HepG2 (cell line): ENCODE data around the gene KCTD18. TPM values are rescaled to one million over a fixed set of nuclear protein-coding genes. Genes with fewer than 3 reads are reported as not detected.

Experiments used
- ATF2 ChIP-seq: sonication (generic); formaldehyde crosslinking; IDR thresholded peaks from 2 replicates; pipeline ENCODE4 v1.4.0; 2020; ENCODE audit warnings: missing genetic modification reagents
- ATM ChIP-seq: fragments of 450-650 bp; IDR thresholded peaks from 2 replicates; pipeline ENCODE4 v1.7.1; 2017; ENCODE audit warnings: mild to moderate bottlenecking, borderline replicate concordance
- CEBPG ChIP-seq: IDR thresholded peaks from 2 replicates; pipeline ENCODE4 v1.6.1; 2016
- CREB1 ChIP-seq, 2 experiments: fragments of 450-650 bp in 1 of 2; IDR thresholded peaks; 2 replicates each; pipeline ENCODE4 v1.6.1; 2016 to 2017; ENCODE audit warnings: control low read depth in 1 of 2, mild to moderate bottlenecking in 1 of 2, missing compliant biosample characterization in 1 of 2, missing genetic modification characterization in 1 of 2
- CSRNP1 ChIP-seq: sonication (generic); formaldehyde crosslinking; IDR thresholded peaks from 2 replicates; pipeline ENCODE4 v1.8.1; 2023; ENCODE audit warnings: mild to moderate bottlenecking, missing genetic modification reagents
- ELK4 ChIP-seq: sonication (generic); formaldehyde crosslinking; IDR thresholded peaks from 2 replicates; pipeline ENCODE4 v1.9.0; 2021; ENCODE audit warnings: missing genetic modification reagents, borderline replicate concordance
- FOXJ3 ChIP-seq: sonication (generic); formaldehyde crosslinking; IDR thresholded peaks from 2 replicates; pipeline ENCODE4 v1.4.0; 2020; ENCODE audit warnings: missing genetic modification reagents, mild to moderate bottlenecking, borderline replicate concordance
- KDM4B ChIP-seq: sonication (generic); formaldehyde crosslinking; IDR thresholded peaks from 2 replicates; pipeline ENCODE4 v1.4.0; 2020; ENCODE audit warnings: missing genetic modification reagents
- KLF12 ChIP-seq: sonication (generic); formaldehyde crosslinking; IDR thresholded peaks from 2 replicates; pipeline ENCODE4 v1.4.0; 2020; ENCODE audit warnings: missing genetic modification reagents, borderline replicate concordance
- MAFF ChIP-seq: IDR thresholded peaks from 2 replicates; pipeline ENCODE4 v1.6.1; 2011; ENCODE audit warnings: low read depth, low read length, improper control_type of control experiment
- MLX ChIP-seq: IDR thresholded peaks from 2 replicates; pipeline ENCODE4 v1.6.1; 2016
- MTA1 ChIP-seq: sonication (generic); formaldehyde crosslinking; IDR thresholded peaks from 2 replicates; pipeline ENCODE4 v1.4.0; 2020; ENCODE audit warnings: missing genetic modification reagents, mild to moderate bottlenecking, borderline replicate concordance
- NFYB ChIP-seq: sonication (generic); formaldehyde crosslinking; IDR thresholded peaks from 2 replicates; pipeline ENCODE4 v1.4.0; 2020; ENCODE audit warnings: missing genetic modification reagents
- NR2F1 ChIP-seq, 2 experiments: fragments of 450-650 bp in 1 of 2; formaldehyde crosslinking in 1 of 2; IDR thresholded peaks; 2 replicates each; pipeline versions ENCODE4 v1.5.0 to v1.6.1; 2016 to 2020; ENCODE audit warnings: mild to moderate bottlenecking in 1 of 2, missing compliant biosample characterization in 1 of 2, missing genetic modification reagents in 1 of 2, moderate library complexity in 1 of 2
- PBX2 ChIP-seq: IDR thresholded peaks from 2 replicates; pipeline ENCODE4 v1.6.1; 2016; ENCODE audit warnings: control low read depth
- SKI ChIP-seq: fragments of 450-650 bp; IDR thresholded peaks from one replicate; pipeline ENCODE4 v1.6.1; 2018; ENCODE audit warnings: mild to moderate bottlenecking; ENCODE audit not compliant: partially characterized antibody
- THAP11 ChIP-seq: IDR thresholded peaks from 2 replicates; pipeline ENCODE4 v1.6.1; 2016; ENCODE audit warnings: missing biosample characterization, missing genetic modification reagents
- ZFP91 ChIP-seq: sonication (generic); formaldehyde crosslinking; IDR thresholded peaks from 2 replicates; pipeline ENCODE4 v1.9.0; 2022; ENCODE audit warnings: missing genetic modification reagents, mild to moderate bottlenecking, borderline replicate concordance
- ZNF180 ChIP-seq: sonication (generic); formaldehyde crosslinking; IDR thresholded peaks from 2 replicates; pipeline ENCODE4 v1.4.0; 2020; ENCODE audit warnings: low read depth, missing genetic modification reagents, borderline replicate concordance
- ZNF230 ChIP-seq: sonication (generic); formaldehyde crosslinking; IDR thresholded peaks from 2 replicates; pipeline ENCODE4 v1.4.0; 2020; ENCODE audit warnings: mild to moderate bottlenecking, missing genetic modification reagents
- ZNF232 ChIP-seq: sonication (generic); formaldehyde crosslinking; IDR thresholded peaks from 2 replicates; pipeline ENCODE4 v1.4.0; 2020; ENCODE audit warnings: missing genetic modification reagents, borderline replicate concordance
- ZNF672 ChIP-seq: sonication (generic); formaldehyde crosslinking; IDR thresholded peaks from 2 replicates; pipeline ENCODE4 v1.8.1; 2022; ENCODE audit warnings: missing genetic modification reagents
- polyA plus RNA-seq, 8 experiments: library from polyadenylated mRNA; depleted of rRNA in 3 of 8; stranded (reverse) in 7 of 8; unstranded in 1 of 8; fragments of >200 nt; fragmentation: Illumina TruSeq in 4 of 8; extraction: Trizol in 4 of 8; gene quantifications; 2 replicates each; pipeline versions ENCODE4 v1.2.1 to v1.2.3, GENCODE V29; 2011 to 2016; ENCODE audit warnings: low read depth in 4 of 8, missing spikeins in 1 of 8, mixed read lengths in 1 of 8; ENCODE audit not compliant: insufficient read depth in 1 of 8
- total RNA-seq, 5 experiments: library from RNA; depleted of rRNA; stranded (reverse); fragments of >200 nt; fragmentation: Illumina TruSeq; extraction: Trizol; gene quantifications; 2 replicates each; pipeline ENCODE4 v1.2.3, GENCODE V29; 2016; ENCODE audit warnings: low read depth in 1 of 5

The KCTD18 gene
- total and polyA plus RNA-seq, 2 of the 13 experiments (the other 11 are each of a cell fraction or from before 2014, with no cell fraction given): 2.2 to 7.1 TPM

- TF ChIP-seq ATF2 (CRISPR knock-in tag) (peak; percentile 62; the same call in 1 of the 2 replicates), ELK4 (no peak), ZNF180 (no peak), FOXJ3 (CRISPR knock-in tag) (peak; percentile 38; the same call in 1 of the 2 replicates), CSRNP1 (peak; percentile 99), ZNF230 (CRISPR knock-in tag) (peak; percentile 92), ZNF232 (CRISPR knock-in tag) (peak; percentile 84), NFYB (CRISPR knock-in tag) (peak; percentile 91), KLF12 (CRISPR knock-in tag) (peak; percentile 86; the same call in 1 of the 2 replicates), THAP11 (peak; percentile 91), ZNF672 (no peak), KDM4B (CRISPR knock-in tag) (peak; percentile 64; the same call in 1 of the 2 replicates), ZFP91 (CRISPR knock-in tag) (peak; percentile 94), MLX (CRISPR knock-in tag) (peak; percentile 25; the same call in 1 of the 2 replicates), SKI (peak; percentile 14), MTA1 (CRISPR knock-in tag) (peak; percentile 77; the same call in 1 of the 2 replicates), NR2F1 (CRISPR knock-in tag; IDR thresholded peaks at IDR 0.05) (no peak), CEBPG (peak; percentile 85), MAFF (no peak), CREB1 (IDR thresholded peaks at IDR 0.05) (peak; percentile 58), CREB1 (CRISPR knock-in tag; IDR thresholded peaks at IDR 0.05) (peak; percentile 80), ATM (no peak), PBX2 (CRISPR knock-in tag) (no peak; the same call in 1 of the 2 replicates)
Measured at GRCh38 chr2:200525882-200526651, 16.2 kb upstream of the KCTD18 start, which contains the start of gene SGO2 (continued).
